ENCODE measurements around the gene CLHC1.

- no peak for TF ChIP-seq POLR2A (IDR thresholded peaks at IDR 0.05)
- no peak for TF ChIP-seq CTCF (IDR thresholded peaks at IDR 0.05)
Observed at GRCh38 chr2:55152475-55153412, 79.3 kb downstream of the CLHC1 start.
